CD4-positive, alpha-beta T cell treated with Interleukin-21 for 1 hour (primary cell): ENCODE data around the gene TMIGD1.
A peak's percentile ranks its signal among the peaks of the same experiment; 100 is the strongest.
"Not testable (repeated sequence)": the region's sequence is repeated elsewhere in the genome, so short reads cannot be mapped to it uniquely, and the experiment has no call there.

Experiments
- DNase-seq: peaks from one replicate; pipeline ENCODE4 v3.0.0-alpha.2; 2020

Gene TMIGD1

DNA sequence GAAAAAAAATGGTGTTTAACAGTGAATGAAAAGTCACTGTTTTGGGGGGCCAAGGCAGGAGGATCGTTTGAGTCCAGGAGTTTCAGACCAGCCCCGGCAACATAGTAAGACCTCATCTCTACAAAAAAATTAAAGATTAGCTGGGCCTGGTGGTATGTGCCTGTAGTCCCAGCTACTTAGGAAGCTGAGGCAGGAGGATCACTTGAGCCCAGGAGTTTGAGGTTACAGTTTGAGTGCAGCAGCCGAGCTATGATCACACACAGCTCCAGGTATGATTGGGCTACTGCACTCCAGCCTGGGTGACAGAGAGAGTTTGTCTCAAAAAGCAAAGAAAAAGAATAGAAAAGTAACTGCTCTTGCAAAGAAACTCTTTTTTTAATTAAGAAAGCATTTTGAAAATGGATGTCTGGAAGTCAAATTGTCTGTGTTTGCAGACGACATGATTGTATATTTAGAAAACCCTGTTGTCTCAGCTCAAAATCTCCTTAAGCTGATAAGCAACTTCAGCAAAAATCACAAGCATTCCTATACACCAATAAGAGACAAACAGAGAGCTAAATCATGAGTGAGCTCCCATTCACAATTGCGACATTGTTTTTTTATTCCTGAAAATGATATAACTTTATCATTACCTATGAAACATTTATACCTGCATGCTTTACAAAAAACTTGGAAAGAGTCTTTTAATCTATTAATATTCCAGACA lies 24.4 kb upstream of the TMIGD1 start:
- no peak for DNase-seq

DNA sequence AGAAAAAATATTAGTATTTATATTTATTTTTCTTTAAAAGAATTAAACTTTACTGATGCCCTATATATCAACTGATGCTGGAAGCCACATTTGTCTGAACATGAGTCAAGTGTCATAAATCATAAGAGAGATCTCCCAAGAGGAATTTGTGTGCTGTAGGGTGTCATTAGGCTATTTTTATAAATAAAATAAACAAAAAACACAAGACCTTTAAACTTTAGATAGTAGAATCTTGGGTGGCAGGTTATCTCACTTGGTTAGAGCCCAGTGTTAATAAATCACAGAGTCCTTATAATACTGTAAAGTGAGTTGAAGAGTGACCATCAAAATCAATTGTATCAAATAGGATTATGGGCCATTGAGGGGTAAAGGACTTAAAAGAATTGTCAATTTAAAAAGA lies 23.6 kb upstream of the TMIGD1 start:
- DNase-seq = no peak

DNA sequence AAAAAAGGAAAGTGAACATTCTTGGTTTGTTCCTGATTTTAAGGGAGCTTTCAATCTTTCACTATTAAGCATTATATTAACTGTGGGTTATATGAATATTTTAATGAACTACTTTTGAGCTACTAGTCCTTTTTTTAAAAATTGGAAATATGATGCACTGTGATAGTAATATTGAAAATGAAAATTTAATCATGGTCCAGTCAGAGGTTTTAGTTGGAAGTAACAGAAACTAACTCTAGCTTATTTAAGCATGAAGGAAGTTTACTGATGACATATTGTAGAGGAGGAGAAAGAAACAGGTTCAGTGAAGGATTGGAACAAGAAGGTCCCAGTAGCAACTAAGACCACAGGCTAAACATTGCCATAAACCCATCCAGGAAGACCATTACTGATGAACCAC lies 20.8 kb upstream of the TMIGD1 start:
- no peak for DNase-seq

DNA sequence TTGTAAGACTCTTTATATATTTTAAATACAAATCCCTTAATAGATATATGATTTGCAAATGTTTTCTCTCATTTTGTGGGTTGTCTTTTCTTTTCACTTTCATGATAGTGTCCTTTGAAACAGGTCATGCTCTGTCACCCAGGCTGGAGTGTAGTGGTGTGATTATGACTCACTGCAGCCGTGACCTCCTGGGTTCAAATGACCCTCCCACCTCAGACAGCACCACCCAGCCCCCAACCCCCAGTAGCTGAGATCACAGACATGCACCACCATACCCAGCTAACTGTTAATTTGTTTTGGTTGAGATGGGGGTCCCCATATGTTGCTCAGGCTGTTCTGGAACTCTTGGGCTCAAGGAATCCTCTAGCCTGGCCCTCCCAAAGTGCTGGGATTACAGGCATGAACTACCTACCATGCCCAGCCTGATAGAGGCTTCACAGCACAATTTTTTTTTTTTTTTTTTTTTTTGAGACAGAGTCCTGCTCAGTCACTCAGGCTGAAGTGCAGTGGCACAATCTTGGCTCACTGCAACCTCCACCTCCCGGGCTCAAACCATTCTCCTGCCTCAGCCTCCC lies 18.5 kb upstream of the TMIGD1 start:
- no peak for DNase-seq

DNA sequence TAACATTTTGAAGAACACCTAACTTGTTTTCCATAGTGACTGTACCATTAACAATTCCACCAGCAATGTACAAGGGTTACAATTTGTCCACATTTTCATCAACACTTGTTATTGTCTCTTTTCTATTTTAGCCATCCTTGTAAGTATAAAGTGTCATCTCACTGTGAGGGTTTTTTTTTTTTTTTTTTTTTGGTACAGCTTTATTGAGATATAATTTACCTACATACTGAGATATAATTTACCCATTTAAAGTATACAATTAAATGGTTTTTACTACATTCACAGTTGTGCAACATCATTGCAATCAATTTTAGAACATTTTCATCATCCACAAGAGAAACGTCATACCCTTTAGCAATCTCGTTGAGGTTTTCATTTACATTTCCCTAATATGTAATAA lies 17.9 kb upstream of the TMIGD1 start:
- DNase-seq = no peak

DNA sequence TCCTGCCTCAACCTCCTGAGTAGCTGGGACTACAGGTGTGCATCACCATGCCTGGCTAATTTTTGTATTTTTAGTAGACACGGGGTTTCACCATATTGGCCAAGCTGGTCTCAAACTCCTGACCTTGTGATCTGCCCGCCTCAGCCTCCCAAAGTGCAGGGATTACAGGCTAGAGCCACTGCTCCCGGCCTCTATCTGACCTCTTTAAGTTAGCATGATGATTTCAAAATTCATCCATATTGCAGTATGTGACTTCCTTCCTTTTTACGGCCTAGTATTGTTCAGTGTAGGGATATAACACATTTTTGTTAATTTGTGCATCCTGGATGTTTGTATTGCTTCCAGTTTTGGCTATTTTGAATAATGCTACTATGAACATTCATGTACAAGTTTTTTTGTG lies 17.4 kb upstream of the TMIGD1 start:
- not testable (repeated sequence) for DNase-seq

DNA sequence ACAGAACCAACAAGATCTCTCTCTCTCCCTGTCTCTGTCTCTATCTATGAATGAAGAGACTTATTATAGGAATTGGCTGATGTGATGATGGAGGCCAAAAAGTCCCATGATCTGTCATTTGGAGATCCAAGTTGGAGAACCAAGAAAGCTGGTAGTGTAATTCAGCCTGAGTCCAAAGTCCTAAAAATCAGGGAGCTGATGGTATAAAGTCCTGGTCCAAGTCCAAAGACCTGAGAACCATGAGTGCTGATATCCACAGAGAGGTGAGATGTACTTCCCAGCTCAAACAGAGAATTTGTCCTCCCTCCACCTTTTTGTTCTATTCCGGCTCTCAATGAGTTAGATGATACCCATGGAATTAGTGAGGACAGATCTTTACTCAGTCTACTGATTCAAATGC lies 15.4 kb upstream of the TMIGD1 start:
- DNase-seq = no peak

DNA sequence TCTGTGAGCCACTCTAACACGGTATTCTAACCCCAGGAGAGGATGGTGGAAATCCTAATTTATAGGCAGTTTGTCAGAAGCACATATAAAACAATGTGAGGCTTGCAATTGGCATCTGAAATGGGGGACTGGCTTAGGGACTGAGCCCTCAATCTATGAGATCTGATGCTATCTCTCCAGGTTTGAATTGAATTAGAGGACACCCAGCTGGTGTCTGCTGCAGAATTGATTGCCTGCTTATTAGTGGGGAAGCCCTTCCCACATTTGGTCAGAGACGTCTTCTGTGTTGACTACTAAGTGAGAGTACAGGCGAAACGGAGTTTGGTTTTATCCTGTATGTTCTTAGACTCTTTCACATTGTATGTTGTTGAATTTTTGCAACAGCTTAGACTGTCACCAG lies 13.6 kb upstream of the TMIGD1 start:
- DNase-seq = no peak

DNA sequence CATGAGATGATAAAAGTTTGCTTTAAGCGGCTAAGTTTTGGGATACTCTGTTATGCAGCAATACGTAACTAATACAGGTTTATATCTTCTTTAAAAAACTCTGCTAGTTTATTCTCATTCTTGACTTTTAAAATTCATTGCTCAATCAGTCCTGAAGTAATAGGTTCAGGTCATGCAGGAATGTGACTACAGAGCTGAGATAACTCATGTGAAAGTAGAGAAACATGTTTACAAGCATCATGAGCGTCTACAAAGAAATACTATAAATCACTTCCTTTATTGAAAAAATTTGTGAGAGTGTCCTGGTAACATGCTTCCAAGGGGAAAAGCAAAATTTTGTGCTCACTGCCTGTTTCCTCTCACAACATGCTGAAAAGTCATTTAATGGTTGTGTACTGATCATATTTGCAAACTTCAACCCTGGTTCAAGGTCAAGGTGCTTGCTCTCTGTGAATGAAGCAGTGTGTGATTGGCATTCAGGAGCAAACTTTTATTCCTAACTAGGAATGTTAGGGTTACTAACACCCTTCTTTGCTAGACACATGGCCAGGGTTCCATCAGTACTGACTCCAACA lies 12.5 kb upstream of the TMIGD1 start:
- DNase-seq = no peak

DNA sequence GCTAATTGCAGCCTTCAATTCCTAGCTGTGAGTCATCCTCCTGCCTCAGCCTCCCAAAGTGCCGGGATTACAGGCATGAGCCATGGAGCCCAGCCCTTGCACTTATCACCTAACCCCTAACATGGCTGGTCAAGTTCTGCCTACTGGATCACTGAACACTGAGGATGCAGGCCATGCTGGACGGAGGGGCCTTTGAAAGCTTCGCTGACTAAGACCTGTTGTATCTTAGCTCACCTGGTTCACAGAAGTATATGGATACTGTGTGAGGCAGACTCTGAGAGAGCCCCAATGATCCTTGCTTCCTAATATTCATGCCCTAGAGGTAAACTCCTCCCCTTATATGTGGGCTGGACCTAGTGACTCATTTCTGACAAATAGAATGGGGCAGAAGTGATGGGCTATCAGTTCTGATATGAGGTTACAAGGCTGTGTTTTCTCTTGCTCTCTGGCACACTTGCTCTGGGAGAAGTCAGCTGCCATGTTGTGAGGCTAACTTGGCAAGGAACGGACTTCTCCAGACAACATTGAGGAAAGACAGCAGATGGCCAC lies 11.7 kb upstream of the TMIGD1 start:
- no peak for DNase-seq

DNA sequence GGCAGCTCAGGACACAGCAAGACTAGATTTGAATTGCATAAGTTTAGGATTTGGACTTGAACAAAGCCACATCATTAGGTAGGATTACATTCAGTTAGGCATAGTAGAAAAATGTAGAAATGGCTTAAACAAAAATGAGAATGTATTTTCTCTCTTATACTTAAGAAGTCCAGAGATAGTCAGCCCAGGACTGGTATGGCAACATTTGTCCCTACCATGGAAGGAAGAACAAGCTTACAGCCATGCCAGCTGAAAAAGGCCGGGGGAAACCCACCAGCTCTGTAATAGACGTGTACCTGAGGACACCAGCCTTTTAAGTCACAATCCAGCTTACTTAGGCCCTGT lies 11.2 kb upstream of the TMIGD1 start:
- DNase-seq = no peak

DNA sequence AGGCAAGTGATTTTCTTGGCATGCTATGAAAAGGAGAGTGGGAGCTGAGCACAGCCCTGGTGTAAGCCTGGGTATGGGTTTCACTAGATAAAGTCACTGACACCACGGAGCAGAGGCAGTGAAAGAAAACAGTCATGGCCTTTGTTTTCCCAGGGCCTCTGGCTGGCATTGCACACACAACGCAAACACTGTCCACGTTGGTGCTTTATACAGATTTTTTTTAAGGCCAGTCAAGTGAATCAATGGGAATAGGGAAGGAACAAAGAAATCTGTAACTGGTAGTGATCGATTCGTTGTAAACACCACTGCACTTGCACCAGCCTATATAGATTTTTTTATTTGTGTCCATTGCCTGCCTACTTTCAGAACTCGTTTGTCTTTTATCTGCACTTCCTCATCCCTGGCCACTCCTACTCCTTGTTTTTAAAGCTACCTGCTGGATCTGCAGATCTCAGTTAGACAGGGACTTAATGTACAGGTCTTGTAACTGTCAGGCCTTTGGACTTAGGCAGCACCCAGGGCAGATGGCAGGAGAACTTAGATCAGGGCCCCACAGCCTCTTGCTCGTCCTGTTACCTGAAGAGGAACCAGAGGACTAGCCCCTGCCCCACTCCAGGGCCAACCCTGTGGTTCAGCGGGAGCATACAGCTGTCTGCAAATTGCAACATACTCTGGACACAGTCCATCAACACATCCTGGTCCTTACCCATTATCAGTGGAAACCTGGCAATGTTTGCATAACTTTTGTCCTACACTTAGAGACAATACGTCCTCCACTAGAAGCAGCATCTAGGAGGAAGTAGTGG lies 10.6 kb upstream of the TMIGD1 start:
- DNase-seq = no peak

DNA sequence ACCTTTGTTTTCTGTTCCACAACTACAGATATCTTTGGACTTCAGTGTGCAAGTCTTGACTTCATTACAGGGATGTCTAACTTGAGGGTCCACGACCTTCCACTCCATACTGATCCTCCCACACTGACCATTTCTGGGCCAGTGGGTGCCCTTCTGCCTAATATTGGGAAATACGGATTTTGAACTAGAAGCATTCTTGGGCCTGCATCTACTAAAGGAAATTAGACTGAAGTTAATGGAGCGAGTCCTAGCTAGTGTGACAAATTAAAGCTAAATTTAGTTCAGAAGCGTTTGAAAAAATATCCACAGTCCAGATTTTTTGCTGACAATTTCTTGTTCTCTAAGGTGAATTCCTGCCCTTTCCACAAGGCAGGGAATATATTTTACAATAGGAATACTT lies 9.9 kb upstream of the TMIGD1 start:
- no peak for DNase-seq

DNA sequence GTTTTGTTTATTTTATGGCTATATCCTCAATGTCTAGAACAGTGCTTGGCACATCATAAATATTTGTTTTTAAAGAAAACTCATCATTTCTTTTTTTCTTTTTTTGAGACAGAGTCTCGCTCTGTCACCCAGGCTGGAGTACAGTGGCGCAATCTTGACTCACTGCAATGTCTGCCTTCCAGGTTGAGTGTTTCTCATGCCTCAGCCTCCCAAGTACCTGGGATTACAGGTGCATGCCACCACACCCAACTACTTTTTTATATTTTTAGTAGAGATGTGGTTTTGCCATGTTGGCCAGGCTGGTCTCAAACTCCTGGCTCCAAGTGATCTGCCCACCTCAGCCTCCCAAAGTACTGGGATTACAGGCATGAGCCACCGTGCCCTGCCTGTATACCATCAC lies 9.4 kb upstream of the TMIGD1 start:
- DNase-seq = not testable (repeated sequence)

DNA sequence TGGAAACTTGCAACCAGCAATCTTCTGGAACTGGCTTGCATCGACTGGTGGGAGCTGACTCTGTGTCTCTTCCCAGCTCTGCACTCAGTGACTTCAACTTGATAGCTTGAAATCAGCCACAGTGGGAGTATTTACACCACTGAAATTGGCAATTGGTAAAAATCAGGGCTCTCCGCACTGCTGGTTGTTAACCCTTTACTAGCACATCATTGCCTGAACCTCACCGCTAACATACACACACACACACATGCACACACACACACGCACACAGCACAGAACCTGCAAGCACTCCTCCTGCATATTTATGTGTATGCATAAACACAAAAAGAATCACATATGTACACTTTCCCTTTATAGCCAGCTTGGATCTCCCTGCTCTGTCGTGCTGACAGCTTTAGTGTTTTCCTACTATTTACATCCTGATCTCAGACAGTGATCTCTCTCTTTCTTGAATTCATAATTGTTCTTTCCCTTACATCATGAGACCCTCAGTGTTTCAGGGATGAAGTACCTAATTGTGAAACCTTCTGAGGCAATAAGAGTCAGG lies 7.9 kb upstream of the TMIGD1 start:
- no peak for DNase-seq

DNA sequence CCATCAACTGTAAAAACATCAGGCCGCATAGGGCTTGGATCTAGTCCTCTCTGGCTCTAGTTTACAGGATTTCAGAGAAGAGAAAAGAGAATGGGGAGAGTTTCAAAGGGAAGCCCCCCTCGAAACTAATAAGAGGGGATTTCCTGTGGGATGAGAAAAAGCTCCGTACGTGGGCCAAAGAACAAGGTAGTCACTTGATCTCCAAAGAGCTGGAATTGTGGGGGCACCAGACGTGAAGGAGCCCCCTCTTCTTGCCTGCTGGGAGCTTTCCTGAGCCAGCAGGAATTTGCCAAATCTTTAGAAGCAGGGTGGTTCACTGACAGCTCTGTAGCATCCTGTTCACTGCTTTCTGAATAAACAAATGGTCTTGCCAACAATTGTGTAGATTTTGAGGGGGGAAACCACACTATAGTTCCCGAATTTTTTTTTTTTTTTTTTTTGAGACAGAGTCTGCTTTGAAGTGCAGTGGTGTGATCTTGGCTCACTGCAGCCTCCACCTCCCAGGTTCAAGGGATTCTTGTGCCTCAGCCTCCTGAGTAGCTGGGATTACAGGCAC lies 7.0 kb upstream of the TMIGD1 start:
- no peak for DNase-seq

DNA sequence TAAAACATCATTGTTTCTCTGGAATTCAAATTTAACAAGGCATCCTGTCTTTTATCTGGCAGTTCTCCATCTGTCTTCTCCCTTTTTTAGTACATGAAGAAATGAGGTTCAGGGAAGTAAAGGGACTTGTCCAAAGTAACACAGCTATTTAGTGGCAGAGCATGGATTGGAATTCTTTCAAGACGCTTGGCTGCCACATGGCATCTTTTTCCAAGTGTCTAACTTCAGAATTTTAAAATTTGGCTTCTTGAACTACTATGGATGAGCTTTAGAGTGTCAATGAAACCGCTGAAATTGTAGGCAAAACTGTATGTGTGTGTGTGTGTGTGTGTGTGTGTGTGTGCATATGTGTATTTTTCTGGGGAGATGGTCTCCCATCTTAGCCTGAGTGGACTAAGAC lies 5.2 kb upstream of the TMIGD1 start:
- no peak for DNase-seq

DNA sequence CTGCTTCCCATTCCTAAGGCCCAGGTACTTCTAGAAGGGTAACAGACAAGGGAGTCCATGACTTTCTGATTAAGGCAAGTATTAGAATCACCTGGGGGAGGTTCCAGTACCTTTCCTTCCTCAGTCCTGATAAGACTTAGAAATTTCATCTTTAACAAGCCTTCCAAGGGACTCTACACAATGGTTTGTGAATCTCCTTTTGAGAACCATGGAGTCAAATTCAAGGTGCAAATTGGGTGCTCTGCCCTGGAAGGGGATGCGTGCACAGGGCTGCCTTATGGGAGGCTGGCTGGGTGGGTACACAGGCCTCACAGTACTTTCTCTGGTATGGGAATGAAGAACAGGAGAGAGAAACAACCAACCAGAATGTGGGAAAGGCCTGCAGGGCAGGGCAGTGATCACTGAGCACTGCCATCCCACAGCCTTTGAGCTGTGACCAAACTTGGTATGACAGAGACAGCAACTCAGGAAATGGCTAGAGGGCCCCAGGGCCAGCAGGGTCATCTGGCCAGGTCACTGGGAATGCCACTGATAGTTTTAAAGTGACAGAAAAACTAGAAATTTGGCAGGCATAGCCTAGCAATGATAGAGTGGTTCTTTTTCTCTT lies 3.6 kb upstream of the TMIGD1 start:
- no peak for DNase-seq

DNA sequence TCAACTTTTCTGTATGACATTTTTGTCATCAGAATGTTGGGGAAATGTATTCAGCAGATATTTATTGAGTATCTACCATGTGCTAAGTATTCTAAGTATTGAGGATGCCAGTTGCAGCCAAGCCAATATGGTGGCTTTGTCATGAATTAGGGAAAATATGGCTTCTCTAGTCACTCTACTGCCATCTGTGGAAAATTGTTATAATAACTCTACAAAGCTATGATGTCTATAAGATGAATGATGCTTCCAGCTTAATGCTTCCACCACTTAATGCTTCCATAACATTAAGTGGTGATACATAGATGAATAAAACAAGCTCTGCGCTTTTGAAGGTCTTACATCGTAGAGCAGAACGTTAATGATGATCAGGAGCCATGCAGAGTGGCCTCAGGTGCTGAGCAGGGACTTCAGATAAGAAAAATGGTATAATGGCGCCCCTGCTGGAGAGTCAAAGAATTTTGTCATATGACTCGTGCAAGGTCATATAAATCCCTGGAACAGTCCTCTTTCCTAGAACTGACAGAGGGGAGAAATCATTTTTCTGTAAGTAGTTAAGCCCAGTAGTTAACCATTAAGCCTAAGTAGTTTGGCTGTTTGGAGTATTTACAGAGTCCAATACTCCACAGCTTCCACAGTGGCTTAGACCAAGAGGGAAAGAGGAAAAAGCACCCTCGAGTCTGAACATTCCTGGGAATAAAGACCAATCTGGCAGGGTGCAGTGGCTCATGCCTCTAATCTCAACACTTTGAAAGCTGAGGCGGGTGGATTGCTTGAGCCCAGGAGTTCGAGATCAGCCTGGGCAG lies 2.7 kb upstream of the TMIGD1 start:
- DNase-seq = peak; percentile 76

DNA sequence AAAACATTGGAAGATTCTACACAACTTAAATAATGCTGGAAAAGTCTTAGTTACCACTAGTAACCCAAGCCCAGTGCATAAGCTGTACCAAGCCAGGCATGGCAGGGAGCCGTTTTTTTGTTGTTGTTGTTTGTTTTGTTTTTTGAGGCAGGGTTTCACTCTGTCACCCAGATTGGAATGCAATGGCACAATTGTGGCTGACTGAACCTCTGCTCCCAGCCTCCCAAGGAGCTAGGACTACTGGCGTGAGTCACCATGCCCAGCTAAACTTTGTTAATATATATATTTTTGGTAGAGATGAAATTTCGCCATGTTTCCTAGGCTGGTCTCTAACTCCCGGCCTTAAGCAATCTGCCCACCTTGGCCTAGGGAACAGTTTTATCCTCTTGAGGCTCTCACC lies 564 bp upstream of the TMIGD1 start:
- no peak for DNase-seq

DNA sequence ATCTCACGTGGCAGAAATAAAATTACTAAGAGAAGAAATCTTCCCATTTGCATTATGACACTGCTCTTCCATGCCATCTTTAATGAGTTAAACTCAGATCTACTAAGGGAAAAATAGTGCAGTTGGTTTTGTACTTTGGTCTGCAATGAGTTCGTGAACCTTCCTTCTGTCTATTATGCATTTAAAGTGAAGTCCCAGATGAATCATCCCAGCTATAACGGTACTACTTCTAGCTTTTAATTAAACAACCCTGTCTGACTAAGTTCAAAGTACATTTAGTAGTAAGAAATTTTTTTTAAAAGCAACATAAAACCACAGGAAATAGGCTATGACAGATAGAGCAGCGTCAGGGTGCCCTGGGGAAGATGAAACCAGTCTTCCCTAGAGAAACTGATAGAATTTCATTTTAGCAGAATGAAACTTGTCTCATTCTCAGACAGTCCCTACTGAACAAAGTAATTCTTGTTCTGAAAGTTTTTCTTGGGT lies 1.8 kb downstream of the TMIGD1 start:
- peak; percentile 68 for DNase-seq

DNA sequence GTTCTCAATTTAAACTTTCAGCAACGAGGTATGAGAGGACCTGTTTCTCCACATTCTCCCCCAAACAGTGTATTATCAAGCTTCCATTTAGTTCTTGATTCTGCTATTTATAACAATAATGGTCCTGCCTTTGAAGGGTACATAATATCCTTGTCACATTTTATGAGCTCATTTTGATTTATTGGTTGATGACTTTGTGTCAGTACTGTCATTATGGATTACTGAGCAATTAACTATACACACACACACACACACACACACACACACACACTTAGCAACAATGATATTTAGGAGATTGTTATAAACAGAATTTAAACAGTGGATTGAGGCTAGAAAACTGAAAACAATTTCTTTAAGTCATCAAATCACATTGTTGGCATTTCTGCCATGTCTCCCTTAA lies 7.0 kb downstream of the TMIGD1 start:
- no peak for DNase-seq
